Kidney epithelial cell (primary cell): Measurements from ENCODE around the gene TUSC7. TPM values are rescaled to one million over a fixed set of nuclear protein-coding genes. Genes with fewer than 3 reads are reported as not detected.

Experiments
- DNase-seq: peaks from one replicate; pipeline ENCODE4 v3.0.0-alpha.2; 2010; ENCODE audit warnings: low read depth
- H3K27me3 ChIP-seq: 2 replicates; pipeline ENCODE4 v1.6.0; 2011; ENCODE audit warnings: low read length; ENCODE audit not compliant: control insufficient read depth, insufficient read depth
- H3K36me3 ChIP-seq: 2 replicates; pipeline ENCODE4 v1.5.1; 2011; ENCODE audit warnings: low read length; ENCODE audit not compliant: control insufficient read depth, insufficient read depth
- H3K4me3 ChIP-seq: 2 replicates; pipeline ENCODE4 v1.5.1; 2011; ENCODE audit warnings: low read depth, mild to moderate bottlenecking, control low read depth, low read length
- CTCF ChIP-seq: IDR thresholded peaks from 2 replicates; pipeline ENCODE4 v1.5.1; 2011; ENCODE audit warnings: mild to moderate bottlenecking, moderate library complexity, low read length, control low read depth, inconsistent platforms; ENCODE audit not compliant: insufficient read depth, poor library complexity, severe bottlenecking
- total RNA-seq: library from RNA; depleted of rRNA; stranded (reverse); fragments of >200 nt; gene quantifications from 2 replicates; pipeline ENCODE4 v1.2.3, GENCODE V29; 2015

The TUSC7 gene
- total RNA-seq, 1 donor from 2014 or later = not detected

- no peak for DNase-seq
- H3K4me3 ChIP-seq = no peak overlapping the region
- no peaks in the 10 kb centered on the region for H3K36me3 ChIP-seq
Measured at GRCh38 chr3:116707531-116707930, 2.0 kb upstream of the TUSC7 start.

GRCh38 chr3:116716490-116716889 lies 6.9 kb downstream of the TUSC7 start:
- no peaks in the 10 kb centered on the region for H3K27me3 ChIP-seq
- no peak for DNase-seq
- H3K36me3 ChIP-seq = no peaks in the 10 kb centered on the region
- H3K4me3 ChIP-seq = no peak overlapping the region
- no peak for TF ChIP-seq CTCF

More at GRCh38 chr3:116707531-116707930, 2.0 kb upstream of the TUSC7 start:
- no peak for TF ChIP-seq CTCF
- no peaks in the 10 kb centered on the region for H3K27me3 ChIP-seq

- no peak for DNase-seq
- Histone ChIP-seq H3K27me3 (no peaks in the 10 kb centered on the region), H3K4me3 (no peak overlapping the region), H3K36me3 (no peaks in the 10 kb centered on the region)
- no peak for TF ChIP-seq CTCF
Measured at GRCh38 chr3:116717566-116717965, 8.0 kb downstream of the TUSC7 start.

GRCh38 chr3:116728454-116728853 lies 18.9 kb downstream of the TUSC7 start:
- DNase-seq = no peak
- Histone ChIP-seq H3K4me3 (no peak overlapping the region), H3K27me3 (no peaks in the 10 kb centered on the region), H3K36me3 (no peaks in the 10 kb centered on the region)
- TF ChIP-seq CTCF = no peak

- Histone ChIP-seq H3K27me3 (no peaks in the 10 kb centered on the region), H3K4me3 (no peak overlapping the region), H3K36me3 (no peaks in the 10 kb centered on the region)
- no peak for DNase-seq
- TF ChIP-seq CTCF = no peak
Measured at GRCh38 chr3:116734243-116734642, 24.7 kb downstream of the TUSC7 start.

- no peak for TF ChIP-seq CTCF
- no peak for DNase-seq
- Histone ChIP-seq H3K27me3 (no peaks in the 10 kb centered on the region), H3K4me3 (no peak overlapping the region), H3K36me3 (no peaks in the 10 kb centered on the region)
Measured at GRCh38 chr3:116739678-116740077, 30.1 kb downstream of the TUSC7 start.
